ENCODE measurements around the gene UGGT1. TPM values are rescaled to one million over a fixed set of nuclear protein-coding genes. Genes with fewer than 3 reads are reported as not detected.

UGGT1 gene
- total RNA-seq, 1 donor from 2014 or later: 46.8 TPM

DNA sequence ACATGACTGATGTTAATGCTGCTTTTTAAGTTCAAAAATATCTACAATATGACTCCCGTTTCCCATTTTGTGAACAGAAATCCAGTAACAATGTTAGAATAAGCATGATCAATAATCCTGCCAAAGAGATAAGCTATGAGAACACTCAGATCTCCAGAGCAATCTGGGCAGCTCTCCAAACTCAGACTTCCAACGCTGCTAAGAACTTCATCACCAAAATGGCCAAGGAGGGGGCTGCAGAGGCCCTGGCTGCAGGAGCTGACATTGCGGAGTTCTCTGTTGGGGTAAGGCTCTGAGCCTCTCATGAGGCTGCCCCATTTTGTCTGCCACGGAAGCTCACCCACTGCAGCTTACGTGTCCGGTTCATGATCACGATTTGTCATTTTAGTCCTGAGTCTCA lies 68.4 kb downstream of the UGGT1 start:
- no peak overlapping the region for H3K27ac Mint-ChIP-seq
- no peak overlapping the region for H3K4me3 Mint-ChIP-seq
- TF ChIP-seq, protein P1, sequence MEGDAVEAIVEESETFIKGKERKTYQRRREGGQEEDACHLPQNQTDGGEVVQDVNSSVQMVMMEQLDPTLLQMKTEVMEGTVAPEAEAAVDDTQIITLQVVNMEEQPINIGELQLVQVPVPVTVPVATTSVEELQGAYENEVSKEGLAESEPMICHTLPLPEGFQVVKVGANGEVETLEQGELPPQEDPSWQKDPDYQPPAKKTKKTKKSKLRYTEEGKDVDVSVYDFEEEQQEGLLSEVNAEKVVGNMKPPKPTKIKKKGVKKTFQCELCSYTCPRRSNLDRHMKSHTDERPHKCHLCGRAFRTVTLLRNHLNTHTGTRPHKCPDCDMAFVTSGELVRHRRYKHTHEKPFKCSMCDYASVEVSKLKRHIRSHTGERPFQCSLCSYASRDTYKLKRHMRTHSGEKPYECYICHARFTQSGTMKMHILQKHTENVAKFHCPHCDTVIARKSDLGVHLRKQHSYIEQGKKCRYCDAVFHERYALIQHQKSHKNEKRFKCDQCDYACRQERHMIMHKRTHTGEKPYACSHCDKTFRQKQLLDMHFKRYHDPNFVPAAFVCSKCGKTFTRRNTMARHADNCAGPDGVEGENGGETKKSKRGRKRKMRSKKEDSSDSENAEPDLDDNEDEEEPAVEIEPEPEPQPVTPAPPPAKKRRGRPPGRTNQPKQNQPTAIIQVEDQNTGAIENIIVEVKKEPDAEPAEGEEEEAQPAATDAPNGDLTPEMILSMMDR (IDR thresholded peaks at IDR 0.05): no peak
- H3K4me1 Mint-ChIP-seq: peaks cover 2% of the 10 kb centered on the region
- CTCF ChIA-PET: no interaction called here
- POLR2A ChIA-PET: no interaction called here
- ATAC-seq (ENCODE audit: low read depth) (no peak), DNase-seq (no peak)
- no peaks in the 10 kb centered on the region for H3K9me3 Mint-ChIP-seq
- no peaks in the 10 kb centered on the region for H3K27me3 Mint-ChIP-seq
- intact Hi-C loops (cut with micrococcal nuclease): loop anchor here (10.0 kb wide), 1 partner anchor 55 kb away; no protein-coding TSS in a partner anchor
- H3K36me3 Mint-ChIP-seq (ENCODE audit: low read depth): peaks cover 80% of the 10 kb centered on the region

GRCh38 chr2:128160616-128161275 lies 69.7 kb downstream of the UGGT1 start:
- peaks cover 77% of the 10 kb centered on the region for H3K36me3 Mint-ChIP-seq (ENCODE audit: low read depth)
- DNase-seq (no peak), ATAC-seq (ENCODE audit: low read depth) (no peak)
- no peak overlapping the region for H3K4me3 Mint-ChIP-seq
- H3K27ac Mint-ChIP-seq: no peak overlapping the region
- ChIA-PET POLR2A (no interaction called here), CTCF (no interaction called here)
- intact Hi-C loops (cut with micrococcal nuclease): no loop called here
- TF ChIP-seq, protein P1 (IDR thresholded peaks at IDR 0.05): no peak
- no peaks in the 10 kb centered on the region for H3K9me3 Mint-ChIP-seq
- H3K27me3 Mint-ChIP-seq: no peaks in the 10 kb centered on the region
- no peaks in the 10 kb centered on the region for H3K4me1 Mint-ChIP-seq

- ChIA-PET CTCF (no interaction called here), POLR2A (interaction anchor here (0.7 kb wide), 1 partner anchor 386 kb away, joined by 3 read pairs; no protein-coding TSS in a partner anchor)
- no peak overlapping the region for H3K4me3 Mint-ChIP-seq
- peaks cover 80% of the 10 kb centered on the region for H3K36me3 Mint-ChIP-seq (ENCODE audit: low read depth)
- no peaks in the 10 kb centered on the region for H3K9me3 Mint-ChIP-seq
- ATAC-seq (ENCODE audit: low read depth) (no peak), DNase-seq (no peak)
- intact Hi-C loops (cut with micrococcal nuclease): no loop called here
- TF ChIP-seq, protein P1 (IDR thresholded peaks at IDR 0.05): no peak
- no peak overlapping the region for H3K27ac Mint-ChIP-seq
- H3K4me1 Mint-ChIP-seq: peaks cover under 1% of the 10 kb centered on the region
- no peaks in the 10 kb centered on the region for H3K27me3 Mint-ChIP-seq
These were observed 71.3 kb downstream of the UGGT1 start for GRCh38 chr2:128162266-128162665.

DNA sequence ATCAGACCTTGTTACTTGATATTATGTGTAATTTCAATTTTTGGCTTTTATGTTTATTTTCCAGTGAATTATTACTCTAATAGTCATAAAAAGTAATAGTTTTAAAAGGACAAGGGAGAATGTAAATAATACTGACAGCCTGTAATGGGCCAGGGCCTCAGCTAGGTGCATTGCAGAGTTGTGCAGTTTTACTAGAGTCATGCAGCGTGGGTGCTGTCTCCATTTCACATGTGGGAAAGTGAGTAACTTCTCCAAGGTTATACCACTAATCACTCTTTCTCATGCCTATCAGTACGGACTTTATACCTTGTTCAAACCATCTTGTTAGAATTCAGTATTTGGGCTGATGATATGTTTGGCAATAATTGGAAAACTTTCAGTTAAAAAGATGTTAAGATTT lies 73.3 kb downstream of the UGGT1 start:
- DNase-seq (no peak), ATAC-seq (ENCODE audit: low read depth) (no peak)
- TF ChIP-seq, protein P1 (IDR thresholded peaks at IDR 0.05): no peak
- Mint-ChIP-seq H3K27ac (no peak overlapping the region), H3K4me1 (peaks cover 5% of the 10 kb centered on the region), H3K9me3 (no peaks in the 10 kb centered on the region), H3K36me3 (ENCODE audit: low read depth) (peaks cover 78% of the 10 kb centered on the region), H3K27me3 (no peaks in the 10 kb centered on the region), H3K4me3 (no peak overlapping the region)
- intact Hi-C loops (cut with micrococcal nuclease): no loop called here
- CTCF ChIA-PET: no interaction called here
- POLR2A ChIA-PET: no interaction called here

- Mint-ChIP-seq H3K9me3 (no peaks in the 10 kb centered on the region), H3K4me1 (peaks cover 5% of the 10 kb centered on the region), H3K4me3 (no peak overlapping the region), H3K27ac (no peak overlapping the region), H3K36me3 (ENCODE audit: low read depth) (peaks cover 78% of the 10 kb centered on the region), H3K27me3 (no peaks in the 10 kb centered on the region)
- TF ChIP-seq, protein P1 (IDR thresholded peaks at IDR 0.05): no peak
- ChIA-PET CTCF (no interaction called here), POLR2A (no interaction called here)
- DNase-seq: no peak
- intact Hi-C loops (cut with micrococcal nuclease): no loop called here
- ATAC-seq (ENCODE audit: low read depth): no peak
These were observed 75.8 kb downstream of the UGGT1 start for GRCh38 chr2:128166746-128167353.
